Measurements from ENCODE around the gene RTN4R. TPM values are rescaled to one million over a fixed set of nuclear protein-coding genes. Genes with fewer than 3 reads are reported as not detected.

Gene RTN4R
- polyA plus RNA-seq, 1 experiment: 0.16 TPM

GRCh38 chr22:20212754-20213699 lies 55.1 kb downstream of the RTN4R start:
- ChIA-PET POLR2A (no interaction called here), CTCF (interaction anchor here (0.6 kb wide), 1 partner anchor 18 kb away, joined by 4 read pairs; no protein-coding TSS in a partner anchor)
- TF ChIP-seq CTCF (IDR thresholded peaks at IDR 0.05; ENCODE audit: low read depth, low read length): no peak
- no peaks in the 10 kb centered on the region; the same call in 1 of the 2 replicates for H3K9me3 ChIP-seq (ENCODE audit: control insufficient read depth, insufficient read depth, low read length)
- H3K4me3 ChIP-seq (ENCODE audit: low read depth, low read length): no peak overlapping the region
- no peak overlapping the region for H3K27ac ChIP-seq (ENCODE audit: low read depth, low read length)
- H3K27me3 ChIP-seq (ENCODE audit: control insufficient read depth, insufficient read depth, low read length): peaks cover 3% of the 10 kb centered on the region
- DNase-seq (ENCODE audit: low read depth, low spot score): no peak

DNA sequence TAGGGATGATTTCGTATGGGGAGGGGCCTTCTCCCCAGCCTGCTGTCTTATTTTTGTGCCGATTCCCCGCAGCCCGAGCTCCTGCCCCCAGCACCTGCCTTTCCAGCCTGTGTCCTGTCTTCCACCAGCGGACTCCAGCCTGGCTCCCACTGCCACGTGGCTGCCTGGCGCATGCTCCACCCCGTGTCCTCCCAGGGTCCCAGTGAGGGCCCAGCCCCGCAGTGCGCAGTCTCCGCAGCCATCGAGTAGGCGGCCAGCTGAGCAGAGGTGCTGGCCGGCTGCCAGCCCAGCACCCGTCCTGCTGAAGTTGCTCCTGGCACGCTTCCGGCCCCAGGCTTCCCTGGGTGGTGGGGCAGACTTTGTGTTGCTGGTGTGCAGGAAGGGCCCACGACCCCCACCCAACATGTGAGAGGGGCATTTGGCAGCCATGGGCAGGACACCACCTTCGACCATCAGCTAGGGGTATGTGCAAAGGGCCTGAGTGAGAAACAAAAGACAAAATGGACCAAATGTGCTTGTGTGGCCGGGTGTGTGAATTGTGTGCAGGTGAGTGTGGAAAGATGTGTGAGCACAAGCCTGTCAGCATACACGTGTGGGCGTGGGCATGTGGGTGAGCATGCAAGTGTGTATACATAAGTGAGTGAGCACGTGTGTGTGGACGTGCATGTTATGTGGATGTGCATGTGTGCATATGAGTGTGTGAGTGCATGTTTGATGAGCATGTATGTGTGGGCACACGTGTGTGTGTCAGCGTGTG lies 55.9 kb downstream of the RTN4R start:
- Histone ChIP-seq H3K27me3 (ENCODE audit: control insufficient read depth, insufficient read depth, low read length) (no peaks in the 10 kb centered on the region), H3K9me3 (ENCODE audit: control insufficient read depth, insufficient read depth, low read length) (no peaks in the 10 kb centered on the region; the same call in 1 of the 2 replicates), H3K4me3 (ENCODE audit: low read depth, low read length) (no peak overlapping the region), H3K27ac (ENCODE audit: low read depth, low read length) (no peak overlapping the region)
- no peak for TF ChIP-seq CTCF (IDR thresholded peaks at IDR 0.05; ENCODE audit: low read depth, low read length)
- ChIA-PET CTCF (interaction anchor here (1.0 kb wide), 1 partner anchor 16 kb away, joined by 3 read pairs; no protein-coding TSS in a partner anchor), POLR2A (interaction anchor here (0.7 kb wide), 1 partner anchor 23 kb away, joined by 5 read pairs; no protein-coding TSS in a partner anchor)
- DNase-seq (ENCODE audit: low read depth, low spot score): no peak

DNA sequence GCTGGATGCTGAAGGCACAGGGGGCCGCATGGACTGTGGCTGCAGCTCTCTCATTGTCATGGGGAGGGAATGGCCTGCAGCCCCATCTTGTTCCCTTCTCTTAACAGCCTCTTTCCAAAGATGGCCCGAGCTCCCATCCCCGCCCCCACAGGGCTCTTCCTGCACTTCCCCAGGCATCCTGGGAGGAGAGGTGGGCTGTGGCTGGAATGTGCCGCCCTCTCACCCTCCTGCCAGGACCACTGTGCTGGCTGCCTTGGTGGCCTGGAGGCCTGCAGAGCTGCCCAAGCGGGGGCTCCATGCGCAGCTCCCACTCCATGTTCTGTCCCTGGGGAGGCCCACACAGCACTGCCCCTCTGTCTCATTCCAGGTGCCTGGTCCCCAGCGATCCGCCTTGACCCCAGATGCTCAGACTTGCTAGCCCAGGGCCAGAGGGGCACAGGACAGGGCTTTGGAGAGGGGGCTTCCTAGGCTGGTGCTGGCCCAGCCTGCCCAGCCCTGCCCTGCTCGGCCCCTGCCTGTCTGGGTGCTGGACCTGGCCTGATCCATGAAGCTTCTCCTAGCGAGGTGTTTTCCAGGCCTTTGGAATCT lies 56.6 kb downstream of the RTN4R start:
- ChIA-PET CTCF (interaction anchor here (1.0 kb wide), 1 partner anchor 17 kb away, joined by 3 read pairs; no protein-coding TSS in a partner anchor), POLR2A (interaction anchor here (0.7 kb wide), 1 partner anchor 22 kb away, joined by 5 read pairs; no protein-coding TSS in a partner anchor)

GRCh38 chr22:20210473-20211059 lies 57.6 kb downstream of the RTN4R start:
- ChIA-PET CTCF (no interaction called here), POLR2A (interaction anchor here (0.5 kb wide), 1 partner anchor 233 kb away, joined by 3 read pairs; no protein-coding TSS in a partner anchor)
- no peak overlapping the region for H3K27ac ChIP-seq (ENCODE audit: low read depth, low read length)
- no peak overlapping the region for H3K4me3 ChIP-seq (ENCODE audit: low read depth, low read length)
- no peaks in the 10 kb centered on the region for H3K27me3 ChIP-seq (ENCODE audit: control insufficient read depth, insufficient read depth, low read length)
- no peak for TF ChIP-seq CTCF (IDR thresholded peaks at IDR 0.05; ENCODE audit: low read depth, low read length)
- no peak for DNase-seq (ENCODE audit: low read depth, low spot score)
- no peaks in the 10 kb centered on the region; the same call in 1 of the 2 replicates for H3K9me3 ChIP-seq (ENCODE audit: control insufficient read depth, insufficient read depth, low read length)

More for the DNA sequence above, 56.6 kb downstream of the RTN4R start:
- no peak for DNase-seq (ENCODE audit: low read depth, low spot score)
- Histone ChIP-seq H3K9me3 (ENCODE audit: control insufficient read depth, insufficient read depth, low read length) (no peaks in the 10 kb centered on the region; the same call in 1 of the 2 replicates), H3K27me3 (ENCODE audit: control insufficient read depth, insufficient read depth, low read length) (no peaks in the 10 kb centered on the region), H3K27ac (ENCODE audit: low read depth, low read length) (no peak overlapping the region), H3K4me3 (ENCODE audit: low read depth, low read length) (no peak overlapping the region)
- no peak for TF ChIP-seq CTCF (IDR thresholded peaks at IDR 0.05; ENCODE audit: low read depth, low read length)

Measured in AG04450 (cell line).